GM18517 (cell line): ENCODE results near the gene LCORL.
"Not testable (repeated sequence)": the region's sequence is repeated elsewhere in the genome, so short reads cannot be mapped to it uniquely, and the experiment has no call there.

Source experiments
- ATAC-seq: cut with Tn5 transposase; IDR thresholded peaks from one replicate; pipeline ENCODE4 v1.9.1; 2021; ENCODE audit warnings: mild to moderate bottlenecking, moderate library complexity; ENCODE audit not compliant: unreplicated experiment

The LCORL gene

GRCh38 chr4:18020671-18021469 lies 685 bp downstream of the LCORL start:
- ATAC-seq: peak; percentile 9

- no peak for ATAC-seq
Observed at GRCh38 chr4:18020145-18020670, 1.3 kb downstream of the LCORL start.

GRCh38 chr4:18014269-18014668 lies 7.3 kb downstream of the LCORL start:
- no peak for ATAC-seq

- no peak for ATAC-seq
Observed at GRCh38 chr4:18012807-18013462, 8.6 kb downstream of the LCORL start.

- ATAC-seq: no peak
Observed at GRCh38 chr4:18012134-18012806, 9.3 kb downstream of the LCORL start.

GRCh38 chr4:18007625-18008024 lies 13.9 kb downstream of the LCORL start:
- ATAC-seq: peak; percentile 63

GRCh38 chr4:18006432-18006831 lies 15.1 kb downstream of the LCORL start:
- not testable (repeated sequence) for ATAC-seq

- no peak for ATAC-seq
Observed at GRCh38 chr4:17997129-17997528, 24.4 kb downstream of the LCORL start.

GRCh38 chr4:17995165-17995564 lies 26.4 kb downstream of the LCORL start:
- ATAC-seq: no peak

- ATAC-seq: no peak
Observed at GRCh38 chr4:17985832-17986231, 35.7 kb downstream of the LCORL start.

GRCh38 chr4:17981063-17981462 lies 40.5 kb downstream of the LCORL start:
- ATAC-seq: no peak

- no peak for ATAC-seq
Observed at GRCh38 chr4:17968721-17969120, 52.8 kb downstream of the LCORL start.

GRCh38 chr4:17967078-17967477 lies 54.5 kb downstream of the LCORL start:
- no peak for ATAC-seq

- no peak for ATAC-seq
Observed at GRCh38 chr4:17966312-17966711, 55.2 kb downstream of the LCORL start.

GRCh38 chr4:17964576-17964975 lies 57.0 kb downstream of the LCORL start:
- no peak for ATAC-seq

GRCh38 chr4:17962171-17962570 lies 59.4 kb downstream of the LCORL start:
- no peak for ATAC-seq

GRCh38 chr4:17961249-17961648 lies 60.3 kb downstream of the LCORL start:
- ATAC-seq: no peak

GRCh38 chr4:17958181-17958580 lies 63.4 kb downstream of the LCORL start:
- ATAC-seq: no peak

- ATAC-seq: no peak
Observed at GRCh38 chr4:17957688-17958087, 63.9 kb downstream of the LCORL start.

- no peak for ATAC-seq
Observed at GRCh38 chr4:17956245-17956644, 65.3 kb downstream of the LCORL start.

GRCh38 chr4:17945303-17945702 lies 76.3 kb downstream of the LCORL start:
- ATAC-seq: no peak

- no peak for ATAC-seq
Observed at GRCh38 chr4:17941731-17942130, 79.8 kb downstream of the LCORL start.
